HL-60 (cell line): ENCODE results near the gene RANGAP1.

ENCODE experiments used
- GABPA ChIP-seq: IDR thresholded peaks from 2 replicates; pipeline ENCODE4 v1.6.1; 2012; ENCODE audit warnings: low read depth
- POLR2AphosphoS5 ChIP-seq: IDR thresholded peaks from 2 replicates; pipeline ENCODE4 v1.6.1; 2012; ENCODE audit warnings: low read depth
- REST ChIP-seq: IDR thresholded peaks from 2 replicates; pipeline ENCODE4 v1.6.1; 2012; ENCODE audit warnings: low read depth; ENCODE audit not compliant: insufficient replicate concordance
- SPI1 ChIP-seq: IDR thresholded peaks from 2 replicates; pipeline ENCODE4 v1.6.1; 2012; ENCODE audit warnings: low read depth, mild to moderate bottlenecking, borderline replicate concordance
- TF ChIP-seq, protein P1 (sequence below): IDR thresholded peaks from one replicate; pipeline ENCODE4 v1.5.1; 2011; ENCODE audit warnings: low read length, control low read depth, inconsistent platforms; ENCODE audit not compliant: insufficient read depth

DNA sequence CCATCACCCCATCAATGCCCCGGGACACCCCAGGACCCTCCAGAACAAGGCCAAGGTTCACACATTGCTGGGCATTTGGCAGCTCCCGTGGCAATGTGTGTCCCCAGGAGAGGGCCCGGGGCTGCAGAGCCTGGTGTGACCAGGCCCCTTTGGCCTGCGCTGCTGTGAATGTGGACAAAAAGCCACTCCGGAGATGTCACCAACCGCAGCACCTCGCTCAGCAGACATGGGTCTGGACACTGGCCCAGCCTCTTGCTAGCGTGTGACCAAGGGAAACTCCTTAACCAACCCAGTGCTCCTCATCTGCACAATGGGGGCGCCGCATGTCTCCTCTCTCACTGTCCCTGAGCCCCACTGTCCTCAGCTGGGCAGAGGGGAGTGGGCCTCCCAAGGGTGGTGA lies 37.2 kb downstream of the RANGAP1 start:
- TF ChIP-seq, protein P1, sequence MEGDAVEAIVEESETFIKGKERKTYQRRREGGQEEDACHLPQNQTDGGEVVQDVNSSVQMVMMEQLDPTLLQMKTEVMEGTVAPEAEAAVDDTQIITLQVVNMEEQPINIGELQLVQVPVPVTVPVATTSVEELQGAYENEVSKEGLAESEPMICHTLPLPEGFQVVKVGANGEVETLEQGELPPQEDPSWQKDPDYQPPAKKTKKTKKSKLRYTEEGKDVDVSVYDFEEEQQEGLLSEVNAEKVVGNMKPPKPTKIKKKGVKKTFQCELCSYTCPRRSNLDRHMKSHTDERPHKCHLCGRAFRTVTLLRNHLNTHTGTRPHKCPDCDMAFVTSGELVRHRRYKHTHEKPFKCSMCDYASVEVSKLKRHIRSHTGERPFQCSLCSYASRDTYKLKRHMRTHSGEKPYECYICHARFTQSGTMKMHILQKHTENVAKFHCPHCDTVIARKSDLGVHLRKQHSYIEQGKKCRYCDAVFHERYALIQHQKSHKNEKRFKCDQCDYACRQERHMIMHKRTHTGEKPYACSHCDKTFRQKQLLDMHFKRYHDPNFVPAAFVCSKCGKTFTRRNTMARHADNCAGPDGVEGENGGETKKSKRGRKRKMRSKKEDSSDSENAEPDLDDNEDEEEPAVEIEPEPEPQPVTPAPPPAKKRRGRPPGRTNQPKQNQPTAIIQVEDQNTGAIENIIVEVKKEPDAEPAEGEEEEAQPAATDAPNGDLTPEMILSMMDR = no peak
- TF ChIP-seq POLR2AphosphoS5 = no peak
- no peak for TF ChIP-seq REST
- no peak for TF ChIP-seq GABPA
- no peak for TF ChIP-seq SPI1
